ENCODE data around the gene CCNL2.
A peak's percentile ranks its signal among the peaks of the same experiment; 100 is the strongest.

CCNL2 gene

GRCh38 chr1:1341549-1342021 is 57.5 kb downstream of the CCNL2 start:
- DNase-seq (ENCODE audit: low spot score), result no peak

- DNase-seq (ENCODE audit: low spot score), result no peak
Measured at GRCh38 chr1:1340791-1341548, 58.2 kb downstream of the CCNL2 start.

- DNase-seq (ENCODE audit: low spot score), result no peak
Measured at GRCh38 chr1:1340185-1340584, 59.0 kb downstream of the CCNL2 start.

- DNase-seq (ENCODE audit: low spot score), result no peak
Measured at GRCh38 chr1:1338278-1338677, 60.9 kb downstream of the CCNL2 start.

- peak; percentile 74 for DNase-seq (ENCODE audit: low spot score)
Measured at GRCh38 chr1:1337793-1338147, 61.4 kb downstream of the CCNL2 start.

- DNase-seq (ENCODE audit: low spot score), result no peak
Measured at GRCh38 chr1:1336931-1337792, 62.0 kb downstream of the CCNL2 start.

- DNase-seq (ENCODE audit: low spot score), result no peak
Measured at GRCh38 chr1:1336446-1336845, 62.7 kb downstream of the CCNL2 start.

- no peak for DNase-seq (ENCODE audit: low spot score)
Measured at GRCh38 chr1:1335792-1336248, 63.3 kb downstream of the CCNL2 start.

All from germinal center (tissue), 1 donor.